22Rv1 (cell line): ENCODE data around the gene ZFPL1.

Source experiments
- H3K27ac ChIP-seq: fragments of 450-650 bp; 2 replicates; pipeline ENCODE4 v1.5.1; 2017
- ZFX ChIP-seq: fragments of 450-650 bp; IDR thresholded peaks from 2 replicates; pipeline ENCODE4 v1.6.1; 2017; ENCODE audit warnings: antibody characterized with exemption, borderline replicate concordance
- TF ChIP-seq, protein P1 (sequence below): fragments of 450-650 bp; IDR thresholded peaks from 2 replicates; pipeline ENCODE4 v1.5.1; 2017; ENCODE audit warnings: mild to moderate bottlenecking

Gene ZFPL1

DNA sequence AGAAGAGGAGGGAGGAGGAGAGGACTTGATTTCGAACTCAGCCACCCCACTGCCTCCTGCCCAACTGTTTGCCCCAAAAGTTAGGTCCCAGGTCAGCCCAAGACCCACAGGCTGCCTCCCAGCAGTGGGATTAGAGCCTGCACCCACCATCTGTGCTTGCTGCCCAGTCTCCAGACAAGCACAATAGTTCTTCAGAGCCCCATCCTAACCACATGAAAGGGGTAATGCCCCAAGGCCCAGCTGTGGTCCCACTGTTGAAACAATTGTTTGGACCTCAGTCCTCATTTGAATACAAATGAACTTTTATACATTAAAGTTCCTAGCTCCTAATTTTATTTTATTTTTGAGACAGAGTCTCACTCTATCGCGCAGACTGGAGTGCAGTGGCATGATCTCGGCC is 6.6 kb downstream of the ZFPL1 start:
- no peak overlapping the region for H3K27ac ChIP-seq
- TF ChIP-seq ZFX = no peak
- TF ChIP-seq, protein P1, sequence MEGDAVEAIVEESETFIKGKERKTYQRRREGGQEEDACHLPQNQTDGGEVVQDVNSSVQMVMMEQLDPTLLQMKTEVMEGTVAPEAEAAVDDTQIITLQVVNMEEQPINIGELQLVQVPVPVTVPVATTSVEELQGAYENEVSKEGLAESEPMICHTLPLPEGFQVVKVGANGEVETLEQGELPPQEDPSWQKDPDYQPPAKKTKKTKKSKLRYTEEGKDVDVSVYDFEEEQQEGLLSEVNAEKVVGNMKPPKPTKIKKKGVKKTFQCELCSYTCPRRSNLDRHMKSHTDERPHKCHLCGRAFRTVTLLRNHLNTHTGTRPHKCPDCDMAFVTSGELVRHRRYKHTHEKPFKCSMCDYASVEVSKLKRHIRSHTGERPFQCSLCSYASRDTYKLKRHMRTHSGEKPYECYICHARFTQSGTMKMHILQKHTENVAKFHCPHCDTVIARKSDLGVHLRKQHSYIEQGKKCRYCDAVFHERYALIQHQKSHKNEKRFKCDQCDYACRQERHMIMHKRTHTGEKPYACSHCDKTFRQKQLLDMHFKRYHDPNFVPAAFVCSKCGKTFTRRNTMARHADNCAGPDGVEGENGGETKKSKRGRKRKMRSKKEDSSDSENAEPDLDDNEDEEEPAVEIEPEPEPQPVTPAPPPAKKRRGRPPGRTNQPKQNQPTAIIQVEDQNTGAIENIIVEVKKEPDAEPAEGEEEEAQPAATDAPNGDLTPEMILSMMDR = no peak

DNA sequence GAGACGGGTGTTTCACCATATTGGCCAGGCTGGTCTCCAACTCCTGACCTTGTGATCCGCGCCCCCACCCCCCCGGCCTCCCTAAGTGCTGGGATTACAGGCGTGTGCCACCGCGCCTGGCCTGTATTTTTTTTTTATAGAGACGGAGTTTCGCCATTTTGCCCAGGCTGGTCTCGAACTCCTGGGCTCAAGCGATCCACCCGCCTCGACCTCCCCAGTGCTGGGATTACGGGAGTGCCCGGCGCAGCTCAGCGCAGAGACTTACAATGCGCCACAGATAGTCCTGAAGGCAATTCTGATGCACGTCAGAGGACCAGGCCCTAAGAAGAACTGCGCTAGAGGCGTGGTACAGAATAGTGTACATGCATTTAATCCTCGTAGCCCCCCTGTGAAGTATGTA is 11.4 kb downstream of the ZFPL1 start:
- TF ChIP-seq, protein P1 = no peak
- no peak for TF ChIP-seq ZFX
- H3K27ac ChIP-seq = peak overlapping the region; percentile 87

DNA sequence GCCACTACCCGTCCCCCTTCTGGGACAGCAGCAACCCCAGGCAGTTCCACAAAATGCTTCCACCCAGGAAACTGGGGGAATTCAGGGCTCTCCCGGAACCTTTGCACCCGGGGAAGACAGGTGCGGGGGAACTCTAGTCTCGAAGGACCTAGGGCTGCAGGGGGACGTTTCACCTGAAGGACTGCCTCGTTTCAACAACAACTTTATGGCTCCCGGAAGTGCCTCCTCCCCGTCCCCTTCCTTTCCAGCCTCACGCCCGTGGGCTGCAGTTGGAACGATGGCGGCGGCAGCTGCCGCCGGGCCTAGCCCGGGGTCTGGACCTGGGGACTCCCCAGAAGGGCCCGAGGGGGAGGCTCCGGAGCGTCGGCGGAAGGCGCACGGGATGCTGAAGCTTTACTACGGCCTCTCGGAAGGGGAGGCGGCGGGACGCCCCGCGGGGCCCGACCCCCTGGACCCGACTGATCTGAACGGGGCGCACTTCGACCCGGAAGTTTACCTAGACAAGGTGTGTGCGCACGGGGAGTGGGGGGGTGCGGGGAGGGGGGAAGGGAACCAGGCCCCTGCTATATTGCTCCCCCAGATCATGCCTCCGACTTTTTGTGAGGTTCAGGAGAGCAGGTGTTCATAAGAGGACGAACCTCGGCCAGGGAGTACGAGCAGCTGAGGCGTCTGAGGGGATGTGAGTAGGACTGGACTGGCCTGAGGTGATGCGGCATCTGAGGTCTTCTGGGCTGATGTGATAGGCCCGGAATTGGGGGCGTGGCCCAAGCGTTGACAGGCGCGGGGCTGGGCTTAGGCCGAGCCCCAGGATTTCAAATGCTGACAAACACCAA is 12.2 kb downstream of the ZFPL1 start, which contains the start of gene VPS51:
Gene VPS51 (plus strand): TSS at position 241 of the 833 bp plus-strand sequence. CDS start 37 bp downstream, at position 278.
- H3K27ac ChIP-seq = peak within 1 kb of the TSS; percentile 87

DNA sequence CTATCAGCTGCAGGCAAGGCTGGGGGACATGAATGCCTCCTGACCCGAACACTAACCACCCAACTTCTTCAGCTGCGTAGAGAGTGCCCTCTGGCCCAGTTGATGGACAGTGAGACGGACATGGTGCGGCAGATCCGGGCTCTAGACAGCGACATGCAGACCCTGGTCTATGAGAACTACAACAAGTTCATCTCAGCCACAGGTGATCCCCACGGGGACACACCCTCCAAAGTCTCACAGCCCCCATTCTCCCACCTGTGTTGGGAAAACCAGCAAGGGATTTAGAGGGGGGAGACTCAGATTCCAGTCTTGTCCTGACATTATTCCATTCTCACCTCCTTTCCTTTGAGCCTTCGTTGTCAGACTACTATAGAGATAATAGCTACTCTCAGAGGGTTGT is 12.9 kb downstream of the ZFPL1 start:
- TF ChIP-seq ZFX = no peak
- H3K27ac ChIP-seq = peak overlapping the region; percentile 87

More for the DNA sequence above, 12.2 kb downstream of the ZFPL1 start, which contains the start of gene VPS51:
- TF ChIP-seq ZFX = no peak
- TF ChIP-seq, protein P1 = no peak

DNA sequence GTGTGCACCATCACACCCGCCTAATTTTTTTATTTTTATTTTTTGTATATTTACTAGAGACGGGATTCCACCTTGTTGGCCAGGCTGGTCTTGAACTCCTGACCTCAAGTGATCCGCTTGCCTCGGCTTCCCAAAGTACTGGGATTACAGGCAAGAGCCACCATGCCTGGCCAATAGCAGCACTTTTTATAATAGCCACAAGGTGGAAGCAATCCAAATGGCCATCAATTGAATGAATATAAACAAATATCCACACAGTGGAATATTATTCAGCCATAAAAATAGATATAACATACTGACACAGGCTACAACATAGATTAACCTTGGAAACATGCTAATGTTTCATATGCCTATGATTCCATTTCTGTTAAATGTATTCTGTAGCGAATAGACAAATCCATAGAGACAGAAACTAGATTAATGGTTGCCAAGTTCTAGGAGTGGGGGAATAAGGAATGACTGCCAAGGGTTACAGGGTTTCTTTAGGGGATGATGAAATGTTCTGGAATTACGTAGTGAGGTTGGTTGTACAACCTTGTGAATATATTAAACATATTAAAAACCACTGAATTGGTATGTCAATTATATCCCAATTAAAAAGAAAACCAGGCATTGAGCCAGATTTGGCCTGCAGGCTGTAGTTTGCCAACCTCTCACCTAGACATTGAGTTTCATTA is 16.8 kb downstream of the ZFPL1 start:
- TF ChIP-seq, protein P1 = peak; percentile 40
- TF ChIP-seq ZFX = no peak
- H3K27ac ChIP-seq = peak overlapping the region; percentile 92

DNA sequence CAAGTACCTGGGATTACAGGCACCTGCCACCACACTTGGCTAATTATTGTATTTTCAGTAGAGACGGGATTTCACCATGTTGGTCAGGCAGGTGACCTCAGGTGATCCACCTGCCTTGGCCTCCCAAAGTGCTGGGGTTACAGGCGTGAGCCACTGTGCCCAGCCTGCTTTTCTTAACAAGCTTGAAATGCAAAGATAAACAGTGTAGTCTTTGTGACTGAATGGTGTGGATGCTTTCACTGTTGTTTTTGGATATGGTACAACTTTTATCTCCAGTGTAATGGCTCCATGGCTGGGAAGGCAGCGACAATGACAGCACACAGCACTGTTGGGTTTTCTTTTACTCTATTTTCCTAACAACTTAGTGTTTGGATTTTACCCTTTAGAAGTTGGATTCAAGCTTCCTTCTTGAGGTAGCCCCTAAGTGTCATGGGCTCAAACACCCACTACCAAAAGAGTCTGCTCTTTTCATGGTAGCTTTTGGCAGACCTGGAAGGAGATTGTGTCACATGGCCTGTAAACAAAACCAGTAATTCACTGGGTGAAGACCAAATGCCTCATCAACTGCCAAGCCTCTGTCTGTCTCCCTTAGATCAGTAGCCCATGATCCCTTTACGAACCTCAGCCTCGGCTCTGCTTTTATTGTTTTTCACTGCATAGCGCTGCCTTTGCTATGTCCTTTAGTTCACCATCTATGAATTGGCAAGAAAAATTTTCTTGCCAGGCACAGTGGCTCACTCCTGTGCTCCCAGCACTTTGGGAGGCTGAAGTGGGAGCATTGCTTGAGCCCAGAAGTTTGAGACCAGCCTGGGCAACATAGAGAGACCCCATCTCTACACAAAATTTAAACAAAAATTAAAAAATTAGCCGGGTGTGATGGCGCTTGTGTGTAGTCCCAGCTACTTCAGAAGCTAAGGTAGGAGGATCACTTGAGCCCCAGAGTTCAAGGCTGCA is 18.4 kb downstream of the ZFPL1 start:
- TF ChIP-seq, protein P1 = no peak
- TF ChIP-seq ZFX = no peak
- H3K27ac ChIP-seq = peak overlapping the region; percentile 92

DNA sequence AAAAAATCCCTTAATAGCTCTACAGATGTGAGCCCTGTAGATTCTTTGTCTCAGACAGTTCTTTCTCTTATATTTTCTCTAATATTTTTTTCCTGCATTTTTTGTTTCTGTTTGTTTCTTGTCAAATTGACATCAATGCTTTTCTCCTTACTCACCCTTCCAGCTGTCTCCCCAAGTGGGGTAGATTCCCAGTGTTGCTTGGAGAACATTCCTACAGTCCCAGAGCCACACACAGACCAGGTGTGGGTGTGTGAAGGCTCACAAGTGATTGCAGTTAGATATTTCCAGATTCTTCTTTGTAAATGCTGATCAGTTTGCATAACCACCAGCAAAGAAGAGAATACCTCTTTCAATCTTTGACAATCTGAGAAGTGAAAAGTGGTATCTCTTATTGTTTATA is 19.5 kb downstream of the ZFPL1 start:
- H3K27ac ChIP-seq = peak overlapping the region; percentile 92
- TF ChIP-seq, protein P1 = no peak
- no peak for TF ChIP-seq ZFX
